ENCODE data around the gene TNFRSF25.

DNA sequence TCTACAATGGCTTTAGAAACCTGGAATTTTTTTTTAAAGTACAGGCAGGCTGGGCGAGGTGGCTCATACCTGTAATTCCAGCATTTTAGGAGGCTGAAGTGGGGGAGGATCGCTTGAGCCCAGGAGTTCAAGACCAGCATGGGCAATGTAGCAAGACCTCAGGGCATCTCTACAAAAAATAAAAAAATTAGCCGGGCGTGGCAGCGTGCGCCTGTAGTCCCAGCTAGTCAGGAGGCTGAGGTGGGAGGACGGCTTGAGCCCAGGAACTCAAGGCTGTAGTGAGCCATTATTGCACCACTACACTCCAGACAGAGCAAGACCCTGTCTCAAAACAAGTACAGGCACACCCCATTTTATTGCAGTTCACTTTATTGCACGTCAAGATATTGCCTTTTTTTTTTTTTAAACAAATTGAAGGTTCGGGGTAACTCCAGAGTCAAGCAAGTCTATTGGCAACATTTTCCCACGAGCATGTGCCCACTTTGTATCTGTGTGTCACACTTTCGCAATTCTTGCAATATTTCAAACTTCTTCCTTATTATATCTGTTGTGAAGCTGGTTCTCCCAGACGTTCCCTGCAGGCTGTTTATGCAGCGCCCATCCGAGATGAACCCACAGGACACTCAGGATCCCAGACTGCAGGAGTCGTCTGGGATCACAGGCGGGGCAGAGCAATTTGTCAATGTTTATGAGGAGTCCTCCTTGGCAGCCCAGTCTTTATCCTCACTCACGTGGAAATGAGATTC, 50.9 kb downstream of the TNFRSF25 start:
- TF ChIP-seq CTCF (conservative IDR thresholded peaks at IDR 0.05 in 1 of 2, IDR thresholded peaks at IDR 0.05 in 1 of 2; ENCODE audit: low read depth in 1 of 2, low read length in 2 of 2) (no peak), EZH2 (IDR thresholded peaks at IDR 0.05; ENCODE audit: low read length, missing control alignments) (no peak)

Measured in fibroblast of lung (primary cell).